Natural killer cell (primary cell): ENCODE data around the gene SF3A1. TPM values are rescaled to one million over a fixed set of nuclear protein-coding genes. Genes with fewer than 3 reads are reported as not detected.
A peak's percentile ranks its signal among the peaks of the same experiment; 100 is the strongest.

ENCODE experiments used
- ATAC-seq, 3 donors: fragments of 150-1000 bp in 2 of 3; fragments of 200-7000 bp in 1 of 3; cut with Tn5 transposase; 1 replicate in 1 of 3; 2 replicates in 2 of 3; pipeline ENCODE4 v1.10.0; 2021; ENCODE audit warnings: mild to moderate bottlenecking in 2 of 3, moderate library complexity in 2 of 3
- DNase-seq, 2 donors: peaks; one replicate each; pipeline versions ENCODE4 v3.0.0 to v3.0.0-alpha.2; 2013 to 2021; ENCODE audit warnings: mixed read lengths in 1 of 2
- H3K27ac ChIP-seq: one replicate; pipeline ENCODE4 v1.5.1; 2013; ENCODE audit warnings: mild to moderate bottlenecking, low read length
- H3K27me3 ChIP-seq: one replicate; pipeline ENCODE4 v1.6.1; 2013; ENCODE audit warnings: low read length; ENCODE audit not compliant: control insufficient read depth, insufficient read depth
- H3K36me3 ChIP-seq: one replicate; pipeline ENCODE4 v1.6.1; 2013; ENCODE audit warnings: low read length; ENCODE audit not compliant: control insufficient read depth, insufficient read depth
- H3K4me1 ChIP-seq: one replicate; pipeline ENCODE4 v1.6.1; 2013; ENCODE audit warnings: low read length; ENCODE audit not compliant: control insufficient read depth, insufficient read depth
- H3K4me3 ChIP-seq: one replicate; pipeline ENCODE4 v1.5.1; 2013; ENCODE audit warnings: low read length
- H3K9me3 ChIP-seq: one replicate; pipeline ENCODE4 v1.6.1; 2013; ENCODE audit warnings: low read length; ENCODE audit not compliant: control insufficient read depth, insufficient read depth
- H3K27ac Mint-ChIP-seq, 2 donors: one replicate each; pipeline ENCODE4 v1.8.0; 2022; ENCODE audit warnings: mild to moderate bottlenecking in 2 of 2, mixed read lengths in 2 of 2, moderate library complexity in 1 of 2
- H3K27me3 Mint-ChIP-seq, 2 donors: one replicate each; pipeline ENCODE4 v1.8.0; 2022; ENCODE audit warnings: low read depth in 2 of 2, mixed read lengths in 2 of 2
- H3K36me3 Mint-ChIP-seq: one replicate; pipeline ENCODE4 v1.8.0; 2022; ENCODE audit warnings: mixed read lengths
- H3K4me1 Mint-ChIP-seq, 2 donors: one replicate each; pipeline ENCODE4 v1.8.0; 2022; ENCODE audit warnings: mixed read lengths in 2 of 2
- H3K4me3 Mint-ChIP-seq: one replicate; pipeline ENCODE4 v1.8.0; 2022; ENCODE audit warnings: mild to moderate bottlenecking, moderate library complexity, mixed read lengths
- H3K9me3 Mint-ChIP-seq, 2 donors: one replicate each; pipeline ENCODE4 v1.8.0; 2022; ENCODE audit warnings: mixed read lengths in 2 of 2
- CTCF ChIP-seq: fragments of 200-600 bp; IDR thresholded peaks from one replicate; pipeline ENCODE4 v1.8.0; 2022; ENCODE audit warnings: antibody characterized with exemption
- WGBS: methylation state at CpG from one replicate; pipeline ENCODE4 v1.1.7; 2013; ENCODE audit warnings: missing lambda C conversion rate; ENCODE audit not compliant: insufficient coverage; 5-methylcytosine and 5-hydroxymethylcytosine counted together
- intact Hi-C: fragments of 100-400 bp; cut with micrococcal nuclease; formaldehyde crosslinking; loops from one replicate; pipeline ENCODE4 v1.14.2; 2022
- total RNA-seq, 4 donors: library from RNA; stranded (reverse); fragments of 120-200 nt in 1 of 4; gene quantifications; one replicate each; pipeline versions ENCODE4 v1.2.3 to v1.2.4, GENCODE V29; 2013 to 2022

SF3A1 gene
- total RNA-seq, 3 donors from 2014 or later (not counting 1 experiment from before 2014, with no cell fraction given) = 309 to 340 (median 319) TPM

- H3K4me3 Mint-ChIP-seq = no peak overlapping the region
- DNase-seq (no peak), ATAC-seq (no peak)
- peaks cover 3 to 15% of the 10 kb centered on the region in 2 donors for H3K4me1 Mint-ChIP-seq
- intact Hi-C loops = no loop called here
- H3K4me1 ChIP-seq = peaks cover 20% of the 10 kb centered on the region
- H3K9me3 Mint-ChIP-seq = no peaks in the 10 kb centered on the region
- no peaks in the 10 kb centered on the region for H3K36me3 Mint-ChIP-seq
- H3K27me3 ChIP-seq = peaks cover 24% of the 10 kb centered on the region
- no peaks in the 10 kb centered on the region for H3K9me3 ChIP-seq
- H3K27ac Mint-ChIP-seq = no peak overlapping the region
- peaks cover 31 to 35% of the 10 kb centered on the region in 2 donors for H3K27me3 Mint-ChIP-seq
- H3K4me3 ChIP-seq = no peak overlapping the region
- H3K27ac ChIP-seq = no peak overlapping the region
- 82% methylated on average over 7 of the region's 7 CpGs for WGBS
- TF ChIP-seq CTCF = no peak
- H3K36me3 ChIP-seq = no peaks in the 10 kb centered on the region
Observed at GRCh38 chr22:30393322-30393680, 36.6 kb upstream of the SF3A1 start.

- 64% methylated on average over 5 of the region's 9 CpGs for WGBS
Observed at GRCh38 chr22:30392661-30393321, 36.1 kb upstream of the SF3A1 start.

GRCh38 chr22:30390974-30391691 is 34.4 kb upstream of the SF3A1 start:
- intact Hi-C loops = loop anchor here (1.0 to 2.0 kb wide), 3 partner anchors 35 to 282 kb away; no protein-coding TSS in a partner anchor
- Mint-ChIP-seq H3K36me3 (no peaks in the 10 kb centered on the region), H3K27ac (no peak overlapping the region), H3K27me3 (peaks cover 21 to 23% of the 10 kb centered on the region in 2 donors), H3K9me3 (no peaks in the 10 kb centered on the region), H3K4me3 (no peak overlapping the region), H3K4me1 (peaks cover 5 to 6% of the 10 kb centered on the region in 2 donors)
- Histone ChIP-seq H3K4me1 (peaks cover 12% of the 10 kb centered on the region), H3K9me3 (no peaks in the 10 kb centered on the region), H3K4me3 (no peak overlapping the region), H3K36me3 (no peaks in the 10 kb centered on the region), H3K27me3 (peaks cover 7% of the 10 kb centered on the region), H3K27ac (no peak overlapping the region)
- WGBS = 71% methylated on average over 5 of the region's 5 CpGs
- DNase-seq (peak; percentile 64 to 93), ATAC-seq (peak; percentile 49 to 58 (median 52))
- peak; percentile 83 for TF ChIP-seq CTCF

More at GRCh38 chr22:30392661-30393321, 36.1 kb upstream of the SF3A1 start:
- H3K4me1 ChIP-seq = peaks cover 15% of the 10 kb centered on the region
- no peak overlapping the region for H3K4me3 ChIP-seq
- TF ChIP-seq CTCF = no peak
- Mint-ChIP-seq H3K27me3 (peaks cover 26 to 30% of the 10 kb centered on the region in 2 donors), H3K27ac (no peak overlapping the region), H3K4me1 (peaks cover 0 to 10% of the 10 kb centered on the region in 2 donors), H3K9me3 (no peaks in the 10 kb centered on the region), H3K36me3 (no peaks in the 10 kb centered on the region), H3K4me3 (no peak overlapping the region)
- intact Hi-C loops = no loop called here
- no peaks in the 10 kb centered on the region for H3K9me3 ChIP-seq
- ATAC-seq (no peak), DNase-seq (peak in 1 of 2 donors; percentile 27)
- H3K27me3 ChIP-seq = peaks cover 20% of the 10 kb centered on the region
- H3K36me3 ChIP-seq = no peaks in the 10 kb centered on the region
- no peak overlapping the region for H3K27ac ChIP-seq
